HepG2 (cell line): ENCODE results near the gene C20orf96. TPM values are rescaled to one million over a fixed set of nuclear protein-coding genes. Genes with fewer than 3 reads are reported as not detected.
A peak's percentile ranks its signal among the peaks of the same experiment; 100 is the strongest.

Source experiments
- ATAC-seq: fragments of 200-7000 bp; cut with Tn5 transposase; 3 replicates; pipeline ENCODE4 v1.9.1; 2020; ENCODE audit warnings: mild to moderate bottlenecking, moderate library complexity
- BruUV-seq: library from RNA; stranded (reverse); fragments of 400-500 nt; replicated peaks from 2 replicates; lab custom pipeline; 2021; lab: Mats Ljungman, UMichigan
- CTCF ChIA-PET: fragments of 300-600 bp; formaldehyde crosslinking; extraction: SDS; loops from one replicate; lab custom pipeline; 2021; ENCODE audit warnings: low total read pairs, inconsistent platforms, low intra/inter-chr PET ratio; lab: Yijun Ruan, JAX
- POLR2A ChIA-PET: fragments of 350-600 bp; sonication (Branson Sonifier 250); formaldehyde crosslinking; loops from one replicate; lab custom pipeline; 2020; ENCODE audit warnings: antibody characterized with exemption, inconsistent platforms; lab: Yijun Ruan, JAX
- DNase-seq: peaks from one replicate; pipeline ENCODE4 v3.0.0-alpha.2; 2015; ENCODE audit warnings: low spot score
- FAIRE-seq: peaks from 3 replicates; lab custom pipeline; 2011; peaks lifted over from hg19 to GRCh38; lab: Jason Lieb, UNC
- H2AFZ ChIP-seq: one replicate; pipeline ENCODE4 v1.6.1; 2011; ENCODE audit warnings: low read length, inconsistent platforms
- H3K27ac ChIP-seq: fragments of 300-600 bp; 3 replicates; pipeline ENCODE4 v1.8.0; 2011; ENCODE audit warnings: mixed run types, mild to moderate bottlenecking, mixed read lengths, low read length, inconsistent platforms; ENCODE audit not compliant: insufficient read depth; ENCODE audit errors: extremely low read length
- H3K27me3 ChIP-seq, 2 experiments: fragments of 200-600 bp in 1 of 2; 2 replicates in 1 of 2; 3 replicates in 1 of 2; pipeline versions ENCODE4 v1.6.0 to v1.8.0; 2011; ENCODE audit warnings: low read length in 2 of 2, mild to moderate bottlenecking in 2 of 2, moderate library complexity in 2 of 2, inconsistent platforms in 1 of 2; ENCODE audit not compliant: insufficient read depth in 2 of 2, control insufficient read depth in 1 of 2
- H3K36me3 ChIP-seq, 2 experiments: fragments of 200-600 bp in 1 of 2; replicated peaks in 1 of 2; 2 replicates in 1 of 2; 3 replicates in 1 of 2; pipeline versions ENCODE4 v1.5.1 to v1.8.0; 2011; ENCODE audit warnings: low read length in 2 of 2, inconsistent platforms in 1 of 2; ENCODE audit not compliant: insufficient read depth in 2 of 2, control insufficient read depth in 1 of 2
- H3K4me1 ChIP-seq: 2 replicates; pipeline ENCODE4 v1.5.1; 2012; ENCODE audit warnings: low read length, inconsistent platforms; ENCODE audit not compliant: insufficient read depth
- H3K4me2 ChIP-seq: 2 replicates; pipeline ENCODE4 v1.6.0; 2011; ENCODE audit warnings: low read depth, low read length, inconsistent platforms
- H3K4me3 ChIP-seq, 3 experiments: fragments of 200-600 bp in 1 of 3; sonication (generic), shearing (Covaris generic) in 1 of 3; replicated peaks in 1 of 3; 2 replicates each; pipeline ENCODE4 v1.5.1; 2011 to 2016; ENCODE audit warnings: low read length in 3 of 3, inconsistent platforms in 2 of 3, low read depth in 2 of 3, mild to moderate bottlenecking in 2 of 3, control low read depth in 1 of 3, mixed read lengths in 1 of 3; ENCODE audit not compliant: insufficient read depth in 1 of 3
- H3K79me2 ChIP-seq: one replicate; pipeline ENCODE4 v1.6.1; 2011; ENCODE audit warnings: low read length, inconsistent platforms; ENCODE audit not compliant: insufficient read depth
- H3K9ac ChIP-seq: 2 replicates; pipeline ENCODE4 v1.6.0; 2011; ENCODE audit warnings: mild to moderate bottlenecking, low read depth, low read length, inconsistent platforms; ENCODE audit not compliant: insufficient read depth
- H3K9me3 ChIP-seq: 2 replicates; pipeline ENCODE4 v1.5.1; 2012; ENCODE audit warnings: mild to moderate bottlenecking, low read length
- H4K20me1 ChIP-seq: 2 replicates; pipeline ENCODE4 v1.6.0; 2011; ENCODE audit warnings: inconsistent platforms, mild to moderate bottlenecking, low read length, moderate library complexity; ENCODE audit not compliant: insufficient read depth
- ARID5B ChIP-seq: IDR thresholded peaks from 2 replicates; pipeline ENCODE4 v1.4.0; 2020; ENCODE audit warnings: mild to moderate bottlenecking, missing genetic modification reagents
- ATF4 ChIP-seq, 2 experiments: fragments of 450-650 bp in 1 of 2; sonication (generic) in 1 of 2; formaldehyde crosslinking; IDR thresholded peaks; 2 replicates each; pipeline versions ENCODE4 v1.5.0 to v1.8.0; 2020 to 2022; ENCODE audit warnings: mild to moderate bottlenecking in 1 of 2, missing genetic modification reagents in 1 of 2
- BCLAF1 ChIP-seq: fragments of 450-650 bp; IDR thresholded peaks from 2 replicates; pipeline ENCODE4 v1.6.1; 2017; ENCODE audit warnings: mild to moderate bottlenecking
- GATAD2A ChIP-seq: IDR thresholded peaks from 2 replicates; pipeline ENCODE4 v1.6.1; 2016
- HCFC1 ChIP-seq: fragments of 150-350 bp; IDR thresholded peaks from 2 replicates; pipeline ENCODE4 v1.6.1; 2014; ENCODE audit warnings: low read depth, low read length
- NKX3-1 ChIP-seq: sonication (generic); formaldehyde crosslinking; IDR thresholded peaks from 2 replicates; pipeline ENCODE4 v1.5.0; 2020; ENCODE audit warnings: missing genetic modification reagents
- TFE3 ChIP-seq: IDR thresholded peaks from 2 replicates; pipeline ENCODE4 v1.6.1; 2016
- TSC22D2 ChIP-seq: sonication (generic); formaldehyde crosslinking; IDR thresholded peaks from 2 replicates; pipeline ENCODE4 v1.5.1; 2020; ENCODE audit warnings: missing genetic modification reagents, mild to moderate bottlenecking, borderline replicate concordance
- ZFP36L1 ChIP-seq: sonication (generic); formaldehyde crosslinking; IDR thresholded peaks from 2 replicates; pipeline ENCODE4 v1.8.0; 2022; ENCODE audit warnings: mild to moderate bottlenecking, missing genetic modification reagents, moderate library complexity
- ZMAT5 ChIP-seq: sonication (generic); formaldehyde crosslinking; IDR thresholded peaks from 2 replicates; pipeline ENCODE4 v1.5.0; 2020; ENCODE audit warnings: mild to moderate bottlenecking, low read depth, missing genetic modification reagents, borderline replicate concordance
- ZNF550 ChIP-seq: sonication (generic); formaldehyde crosslinking; IDR thresholded peaks from 2 replicates; pipeline ENCODE4 v1.4.0; 2020; ENCODE audit warnings: mild to moderate bottlenecking, missing genetic modification reagents, borderline replicate concordance
- WGBS: methylation state at CpG from one replicate; pipeline ENCODE4 v1.1.6; 2017; ENCODE audit warnings: low lambda C conversion rate; 5-methylcytosine and 5-hydroxymethylcytosine counted together
- in situ Hi-C: cut with HindIII; loops from 2 replicates; pipeline ENCODE4 v1.10.0; 2017; ENCODE audit warnings: low pct_unique_long_range_greater_than_20kb; ENCODE audit not compliant: extremely low pct_ligation_motif_present
- intact Hi-C: fragments of 100-400 bp; cut with micrococcal nuclease; formaldehyde crosslinking; loops from one replicate; pipeline ENCODE4 v1.10.0; 2022; ENCODE audit not compliant: unreplicated experiment
- polyA plus RNA-seq, 8 experiments: library from polyadenylated mRNA; depleted of rRNA in 3 of 8; stranded (reverse) in 7 of 8; unstranded in 1 of 8; fragments of >200 nt; fragmentation: Illumina TruSeq in 4 of 8; extraction: Trizol in 4 of 8; gene quantifications; 2 replicates each; pipeline versions ENCODE4 v1.2.1 to v1.2.3, GENCODE V29; 2011 to 2016; ENCODE audit warnings: low read depth in 4 of 8, missing spikeins in 1 of 8, mixed read lengths in 1 of 8; ENCODE audit not compliant: insufficient read depth in 1 of 8
- total RNA-seq, 5 experiments: library from RNA; depleted of rRNA; stranded (reverse); fragments of >200 nt; fragmentation: Illumina TruSeq; extraction: Trizol; gene quantifications; 2 replicates each; pipeline ENCODE4 v1.2.3, GENCODE V29; 2016; ENCODE audit warnings: low read depth in 1 of 5

Gene C20orf96
- total and polyA plus RNA-seq, 2 of the 13 experiments (the other 11 are each of a cell fraction or from before 2014, with no cell fraction given) = 3.8 to 20.6 TPM

- POLR2A ChIA-PET = interaction anchor here (1.0 to 1.9 kb wide), 8 partner anchors 9 to 62 kb away, joined by 3 to 6 read pairs (median 3); partner anchors contain the start of genes DEFB132, SOX12 and ZCCHC3
- CTCF ChIA-PET = interaction anchor here (0.7 to 2.4 kb wide), 6 partner anchors 8 to 64 kb away, joined by 3 to 19 read pairs (median 4); no protein-coding TSS in a partner anchor
- no peak for TF ChIP-seq BCLAF1
- peak in 1 of 2 experiments; percentile 82; a peak in 1 of 4 replicates for TF ChIP-seq ATF4 (CRISPR knock-in tag; IDR thresholded peaks at IDR 0.05)
- peak; percentile 27; the same call in 1 of the 2 replicates for TF ChIP-seq HCFC1
- peak; percentile 67; the same call in 1 of the 2 replicates for TF ChIP-seq ZFP36L1 (CRISPR knock-in tag)
- TF ChIP-seq TFE3 = peak; percentile 79
- peak; percentile 80 for TF ChIP-seq GATAD2A (CRISPR knock-in tag)
- peak; percentile 72; the same call in 1 of the 2 replicates for TF ChIP-seq ZNF550 (CRISPR knock-in tag)
- TF ChIP-seq TSC22D2 = peak; percentile 66
- no peak for TF ChIP-seq ZMAT5
- TF ChIP-seq NKX3-1 (CRISPR knock-in tag) = peak; percentile 80; the same call in 1 of the 2 replicates
- TF ChIP-seq ARID5B (CRISPR knock-in tag) = peak; percentile 90
These were observed 23.7 kb downstream of the C20orf96 start for GRCh38 chr20:266596-267562.

More at GRCh38 chr20:266596-267562, 23.7 kb downstream of the C20orf96 start:
- Histone ChIP-seq H3K9ac (peak overlapping the region; percentile 41), H3K36me3 (no peaks in the 10 kb centered on the region), H3K4me1 (peaks cover 9% of the 10 kb centered on the region), H3K79me2 (no peaks in the 10 kb centered on the region), H3K4me3 (peak overlapping the region; percentile 43 to 65 (median 44)), H3K27ac (no peak overlapping the region), H3K4me2 (peak overlapping the region; percentile 93), H2AFZ (peak overlapping the region; percentile 91), H3K27me3 (peaks cover 8 to 35% of the 10 kb centered on the region in 2 experiments; a peak in 4 of 5 replicates), H4K20me1 (no peaks in the 10 kb centered on the region), H3K9me3 (no peaks in the 10 kb centered on the region)
- ATAC-seq (peak; percentile 89), DNase-seq (peak; percentile 92), FAIRE-seq (peak; percentile 86)
- in situ Hi-C loops (no loop called here), intact Hi-C loops (loop anchor here (2.0 kb wide), 2 partner anchors 58 to 64 kb away; no protein-coding TSS in a partner anchor)
- WGBS = 6% methylated on average over 43 of the region's 43 CpGs
- BruUV-seq = TSS peak; percentile 78
